ENCODE measurements around the gene GINS3. TPM values are rescaled to one million over a fixed set of nuclear protein-coding genes. Genes with fewer than 3 reads are reported as not detected.
A peak's percentile ranks its signal among the peaks of the same experiment; 100 is the strongest.

GINS3 gene
- total RNA-seq (1 to 10 TPM; 5.3 to 9.4 (median 7.2) TPM), polyA plus RNA-seq (1 to 10 TPM; 3.3 to 6.7 (median 5.9) TPM)
- long read RNA-seq, donor 1, partial matches to known transcripts: 0 of 7 reads
- long read RNA-seq, donor 1, other reads (novel, unspliced or antisense): 0 of 7 reads
- long read RNA-seq, donor 2, partial matches to known transcripts: 0 of 8 reads
- long read RNA-seq, donor 2, other reads (novel, unspliced or antisense): 0 of 8 reads

- intact Hi-C loops (cut with DNase I; ENCODE audit: low total_unique reads): no loop called here
- WGBS, 5 donors: 0 to 1% (median 1%) methylated on average over 40 to 67 of the region's 67 CpGs
- no peaks in the 10 kb centered on the region for H3K9me3 ChIP-seq
- no peaks in the 10 kb centered on the region for H3K27me3 ChIP-seq (replicated peaks in 1 of 7)
- H3K4me3 ChIP-seq: peak within 1 kb of the TSS; percentile 86 to 100 (median 99)
- H3K4me1 ChIP-seq: peaks cover 6 to 27% (median 10%) of the 10 kb centered on the region in 6 donors
- DNase-seq: peak; percentile 96
- TF ChIP-seq POLR2AphosphoS5 (IDR thresholded peaks at IDR 0.05) (peak; percentile 63 to 86 (median 79)), CTCF (IDR thresholded peaks at IDR 0.05 in 8 of 11, conservative IDR thresholded peaks at IDR 0.05 in 3 of 11) (no peak), POLR2A (IDR thresholded peaks at IDR 0.05) (no peak)
- peak within 1 kb of the TSS; percentile 45 to 89 (median 87) for H3K27ac ChIP-seq
- no peaks in the 10 kb centered on the region for H3K36me3 ChIP-seq
Observed at GRCh38 chr16:58392215-58393137, at the start of gene GINS3. Gene GINS3, plus strand, starts transcription at chr16:58392471. Its CDS starts 131 bp downstream, at chr16:58392602.

- DNase-seq: no peak
- WGBS, 5 donors: 78 to 94% (median 86%) methylated on average over 4 of the region's 4 CpGs
- intact Hi-C loops (cut with DNase I; ENCODE audit: low total_unique reads): no loop called here
- TF ChIP-seq POLR2AphosphoS5 (IDR thresholded peaks at IDR 0.05): no peak
- TF ChIP-seq CTCF (IDR thresholded peaks at IDR 0.05 in 8 of 11, conservative IDR thresholded peaks at IDR 0.05 in 3 of 11): no peak
- no peak for TF ChIP-seq POLR2A (IDR thresholded peaks at IDR 0.05)
- Histone ChIP-seq H3K36me3 (no peaks in the 10 kb centered on the region), H3K27ac (no peak overlapping the region), H3K27me3 (replicated peaks in 1 of 7) (peaks cover 0 to 10% (median 0%) of the 10 kb centered on the region in 7 donors), H3K4me3 (no peak overlapping the region), H3K4me1 (peaks cover 0 to 6% (median 0%) of the 10 kb centered on the region in 6 donors), H3K9me3 (no peaks in the 10 kb centered on the region)
Observed at GRCh38 chr16:58343562-58343961, 48.7 kb upstream of the GINS3 start.

- no peak for DNase-seq
- 77 to 89% (median 81%) methylated on average over 14 of the region's 14 CpGs for WGBS, 5 donors
- H3K27ac ChIP-seq: no peak overlapping the region
Observed at GRCh38 chr16:58345574-58346354, 46.5 kb upstream of the GINS3 start.

More at GRCh38 chr16:58345574-58346354, 46.5 kb upstream of the GINS3 start:
- intact Hi-C loops (cut with DNase I; ENCODE audit: low total_unique reads): no loop called here
- H3K4me1 ChIP-seq: peaks cover 0 to 6% (median 0%) of the 10 kb centered on the region in 6 donors
- no peak overlapping the region for H3K4me3 ChIP-seq
- no peaks in the 10 kb centered on the region for H3K36me3 ChIP-seq
- no peak for TF ChIP-seq POLR2AphosphoS5 (IDR thresholded peaks at IDR 0.05)
- TF ChIP-seq POLR2A (IDR thresholded peaks at IDR 0.05): no peak
- peak in 6 of 11 experiments; percentile 15 to 36 (median 29) for TF ChIP-seq CTCF (IDR thresholded peaks at IDR 0.05 in 8 of 11, conservative IDR thresholded peaks at IDR 0.05 in 3 of 11)
- peaks cover 0 to 14% (median 0%) of the 10 kb centered on the region in 7 donors for H3K27me3 ChIP-seq (replicated peaks in 1 of 7)
- no peaks in the 10 kb centered on the region for H3K9me3 ChIP-seq

All from spleen (tissue), 13 donors.